ENCODE data around the gene CAPN1. TPM values are rescaled to one million over a fixed set of nuclear protein-coding genes. Genes with fewer than 3 reads are reported as not detected.

Gene CAPN1
- polyA plus RNA-seq, 1 donor from 2014 or later, result 102 TPM

GRCh38 chr11:65163684-65164083 is 18.0 kb upstream of the CAPN1 start:
- TF ChIP-seq CTCF (IDR thresholded peaks at IDR 0.05; ENCODE audit: poor library complexity, severe bottlenecking) (no peak), REST (IDR thresholded peaks at IDR 0.05; ENCODE audit: borderline replicate concordance) (no peak), MXI1 (conservative IDR thresholded peaks at IDR 0.05; ENCODE audit: poor library complexity, severe bottlenecking) (no peak), RAD21 (conservative IDR thresholded peaks at IDR 0.05) (no peak), SMC3 (conservative IDR thresholded peaks at IDR 0.05; ENCODE audit: poor library complexity) (no peak)
- H3K9me2 ChIP-seq (ENCODE audit: insufficient read depth, low read length), result no peaks in the 10 kb centered on the region

GRCh38 chr11:65165410-65166317 is 16.1 kb upstream of the CAPN1 start:
- H3K79me2 ChIP-seq (replicated peaks; ENCODE audit: insufficient read depth, low read length), result no peaks in the 10 kb centered on the region
- no peaks in the 10 kb centered on the region for H3K27me3 ChIP-seq (ENCODE audit: insufficient read depth, low read depth, low read length)
- H3K36me3 ChIP-seq (ENCODE audit: insufficient read depth, low read length), result no peaks in the 10 kb centered on the region
- no peaks in the 10 kb centered on the region for H3K9me3 ChIP-seq (ENCODE audit: low read length)
- no peaks in the 10 kb centered on the region for H4K20me1 ChIP-seq (ENCODE audit: insufficient read depth)
- no peak overlapping the region for H3K4me3 ChIP-seq (ENCODE audit: low read length)
- H2AFZ ChIP-seq (ENCODE audit: low read depth, low read length), result no peak overlapping the region
- H3F3A ChIP-seq (ENCODE audit: insufficient read depth, low read length, poor library complexity, severe bottlenecking), result no peaks in the 10 kb centered on the region
- H3K27ac ChIP-seq (ENCODE audit: low read length), result no peak overlapping the region
- H3K9ac ChIP-seq (ENCODE audit: low read length), result no peak overlapping the region
- no peaks in the 10 kb centered on the region for H3K9me2 ChIP-seq (ENCODE audit: insufficient read depth, low read length)
- TF ChIP-seq POLR2AphosphoS5 (IDR thresholded peaks at IDR 0.05), result no peak
- TF ChIP-seq EZH2 (IDR thresholded peaks at IDR 0.05; ENCODE audit: borderline replicate concordance, insufficient read depth, low read length, poor library complexity, severe bottlenecking), result no peak
- no peak for TF ChIP-seq MXI1 (conservative IDR thresholded peaks at IDR 0.05; ENCODE audit: poor library complexity, severe bottlenecking)
- no peak overlapping the region for H3K4me2 ChIP-seq (ENCODE audit: low read length)

More at GRCh38 chr11:65163684-65164083, 18.0 kb upstream of the CAPN1 start:
- Histone ChIP-seq H3K9me3 (ENCODE audit: low read length) (no peaks in the 10 kb centered on the region), H3K4me3 (ENCODE audit: low read length) (no peak overlapping the region), H2AFZ (ENCODE audit: low read depth, low read length) (no peak overlapping the region), H3K9ac (ENCODE audit: low read length) (no peak overlapping the region), H3K27me3 (ENCODE audit: insufficient read depth, low read depth, low read length) (no peaks in the 10 kb centered on the region), H4K20me1 (ENCODE audit: insufficient read depth) (no peaks in the 10 kb centered on the region), H3K27ac (ENCODE audit: low read length) (no peak overlapping the region), H3K36me3 (ENCODE audit: insufficient read depth, low read length) (no peaks in the 10 kb centered on the region), H3F3A (ENCODE audit: insufficient read depth, low read length, poor library complexity, severe bottlenecking) (no peaks in the 10 kb centered on the region), H3K79me2 (replicated peaks; ENCODE audit: insufficient read depth, low read length) (no peaks in the 10 kb centered on the region), H3K4me2 (ENCODE audit: low read length) (no peak overlapping the region)
